Neuron (in vitro differentiated cells): ENCODE data around the gene CAPS2.
A peak's percentile ranks its signal among the peaks of the same experiment; 100 is the strongest.
"Not testable (repeated sequence)": the region's sequence is repeated elsewhere in the genome, so short reads cannot be mapped to it uniquely, and the experiment has no call there.

ENCODE experiments used
- H2AFZ ChIP-seq: one replicate; pipeline ENCODE4 v1.6.1; 2013; ENCODE audit warnings: low read depth, mild to moderate bottlenecking, inconsistent platforms, low read length, moderate library complexity
- H3K27me3 ChIP-seq: one replicate; pipeline ENCODE4 v1.6.1; 2013; ENCODE audit warnings: low read length; ENCODE audit not compliant: insufficient read depth
- H3K36me3 ChIP-seq: one replicate; pipeline ENCODE4 v1.6.1; 2013; ENCODE audit warnings: low read length; ENCODE audit not compliant: insufficient read depth
- H3K4me1 ChIP-seq: one replicate; pipeline ENCODE4 v1.6.1; 2013; ENCODE audit warnings: low read length; ENCODE audit not compliant: insufficient read depth
- H3K4me3 ChIP-seq: 2 replicates; pipeline ENCODE4 v1.5.1; 2013; ENCODE audit warnings: mild to moderate bottlenecking, low read length, moderate library complexity
- H3K9me3 ChIP-seq: one replicate; pipeline ENCODE4 v1.6.1; 2013; ENCODE audit warnings: low read length

The CAPS2 gene

GRCh38 chr12:75329918-75330826, at the start of gene CAPS2:
Gene CAPS2, minus strand, starts transcription at chr12:75330324. Its CDS starts 3,826 bp downstream, at chr12:75326498.
- no peaks in the 10 kb centered on the region for H3K9me3 ChIP-seq
- H3K36me3 ChIP-seq: no peaks in the 10 kb centered on the region
- peak within 1 kb of the TSS; percentile 50 for H3K4me3 ChIP-seq
- H2AFZ ChIP-seq: peak within 1 kb of the TSS; percentile 85
- H3K4me1 ChIP-seq: peaks cover 6% of the 10 kb centered on the region
- no peaks in the 10 kb centered on the region for H3K27me3 ChIP-seq

- H3K4me3 ChIP-seq: no peak overlapping the region
- no peaks in the 10 kb centered on the region for H3K4me1 ChIP-seq
- no peaks in the 10 kb centered on the region for H3K36me3 ChIP-seq
- H2AFZ ChIP-seq: no peak overlapping the region
- H3K27me3 ChIP-seq: no peaks in the 10 kb centered on the region
- H3K9me3 ChIP-seq: no peaks in the 10 kb centered on the region
Observed at GRCh38 chr12:75378354-75378753, 48.2 kb upstream of the CAPS2 start.

GRCh38 chr12:75374971-75375370, 44.8 kb upstream of the CAPS2 start:
- H3K27me3 ChIP-seq: no peaks in the 10 kb centered on the region
- H3K4me1 ChIP-seq: no peaks in the 10 kb centered on the region
- no peak overlapping the region for H3K4me3 ChIP-seq
- no peaks in the 10 kb centered on the region for H3K36me3 ChIP-seq
- H3K9me3 ChIP-seq: no peaks in the 10 kb centered on the region
- H2AFZ ChIP-seq: no peak overlapping the region

GRCh38 chr12:75366629-75367028, 36.5 kb upstream of the CAPS2 start:
- no peaks in the 10 kb centered on the region for H3K36me3 ChIP-seq
- H3K4me1 ChIP-seq: no peaks in the 10 kb centered on the region
- H3K27me3 ChIP-seq: no peaks in the 10 kb centered on the region
- H2AFZ ChIP-seq: no peak overlapping the region
- no peak overlapping the region for H3K4me3 ChIP-seq
- no peaks in the 10 kb centered on the region for H3K9me3 ChIP-seq

GRCh38 chr12:75364919-75365318, 34.8 kb upstream of the CAPS2 start:
- Histone ChIP-seq H3K4me1 (no peaks in the 10 kb centered on the region), H3K27me3 (no peaks in the 10 kb centered on the region), H3K4me3 (no peak overlapping the region), H3K9me3 (peaks cover 2% of the 10 kb centered on the region), H2AFZ (no peak overlapping the region), H3K36me3 (no peaks in the 10 kb centered on the region)

GRCh38 chr12:75361408-75361807, 31.3 kb upstream of the CAPS2 start:
- Histone ChIP-seq H3K27me3 (no peaks in the 10 kb centered on the region), H3K9me3 (peaks cover 2% of the 10 kb centered on the region), H3K36me3 (no peaks in the 10 kb centered on the region), H2AFZ (no peak overlapping the region), H3K4me3 (no peak overlapping the region), H3K4me1 (no peaks in the 10 kb centered on the region)

- no peak overlapping the region for H2AFZ ChIP-seq
- no peaks in the 10 kb centered on the region for H3K4me1 ChIP-seq
- peaks cover 2% of the 10 kb centered on the region for H3K9me3 ChIP-seq
- H3K36me3 ChIP-seq: no peaks in the 10 kb centered on the region
- no peak overlapping the region for H3K4me3 ChIP-seq
- H3K27me3 ChIP-seq: no peaks in the 10 kb centered on the region
Observed at GRCh38 chr12:75360920-75361319, 30.8 kb upstream of the CAPS2 start.

- Histone ChIP-seq H3K4me3 (no peak overlapping the region), H3K4me1 (no peaks in the 10 kb centered on the region), H3K36me3 (no peaks in the 10 kb centered on the region), H3K9me3 (peaks cover 3% of the 10 kb centered on the region), H3K27me3 (no peaks in the 10 kb centered on the region), H2AFZ (no peak overlapping the region)
Observed at GRCh38 chr12:75354011-75354410, 23.9 kb upstream of the CAPS2 start.

GRCh38 chr12:75350413-75350812, 20.3 kb upstream of the CAPS2 start:
- Histone ChIP-seq H3K36me3 (no peaks in the 10 kb centered on the region), H3K4me3 (no peak overlapping the region), H2AFZ (no peak overlapping the region), H3K9me3 (no peaks in the 10 kb centered on the region), H3K27me3 (no peaks in the 10 kb centered on the region), H3K4me1 (no peaks in the 10 kb centered on the region)

GRCh38 chr12:75349946-75350345, 19.8 kb upstream of the CAPS2 start:
- H3K36me3 ChIP-seq: no peaks in the 10 kb centered on the region
- H3K4me3 ChIP-seq: no peak overlapping the region
- H3K9me3 ChIP-seq: no peaks in the 10 kb centered on the region
- no peak overlapping the region for H2AFZ ChIP-seq
- H3K4me1 ChIP-seq: no peaks in the 10 kb centered on the region
- no peaks in the 10 kb centered on the region for H3K27me3 ChIP-seq

GRCh38 chr12:75346215-75346614, 16.1 kb upstream of the CAPS2 start:
- not testable (repeated sequence) for H3K4me3 ChIP-seq, H3K36me3 ChIP-seq, H3K4me1 ChIP-seq, H3K9me3 ChIP-seq, H2AFZ ChIP-seq, H3K27me3 ChIP-seq

GRCh38 chr12:75345531-75345930, 15.4 kb upstream of the CAPS2 start:
- Histone ChIP-seq H2AFZ (no peak overlapping the region), H3K27me3 (no peaks in the 10 kb centered on the region), H3K4me1 (no peaks in the 10 kb centered on the region), H3K9me3 (no peaks in the 10 kb centered on the region), H3K36me3 (no peaks in the 10 kb centered on the region), H3K4me3 (no peak overlapping the region)

- H3K9me3 ChIP-seq: no peaks in the 10 kb centered on the region
- no peaks in the 10 kb centered on the region for H3K36me3 ChIP-seq
- no peak overlapping the region for H3K4me3 ChIP-seq
- H3K27me3 ChIP-seq: no peaks in the 10 kb centered on the region
- H3K4me1 ChIP-seq: no peaks in the 10 kb centered on the region
- no peak overlapping the region for H2AFZ ChIP-seq
Observed at GRCh38 chr12:75341873-75342272, 11.7 kb upstream of the CAPS2 start.

GRCh38 chr12:75337905-75338304, 7.8 kb upstream of the CAPS2 start:
- Histone ChIP-seq H3K27me3 (no peaks in the 10 kb centered on the region), H3K4me1 (no peaks in the 10 kb centered on the region), H3K4me3 (no peak overlapping the region), H3K36me3 (no peaks in the 10 kb centered on the region), H2AFZ (no peak overlapping the region), H3K9me3 (no peaks in the 10 kb centered on the region)
